IMR-90 (cell line): ENCODE measurements around the gene CBLN2.
A peak's percentile ranks its signal among the peaks of the same experiment; 100 is the strongest.

Source experiments
- BHLHE40 ChIP-seq: fragments of 150-350 bp; IDR thresholded peaks from 2 replicates; pipeline ENCODE4 v1.6.1; 2016; ENCODE audit warnings: mild to moderate bottlenecking, low read depth, low read length
- CEBPB ChIP-seq: IDR thresholded peaks from 2 replicates; pipeline ENCODE4 v1.6.1; 2012; ENCODE audit warnings: low read depth, low read length, improper control_type of control experiment
- FOS ChIP-seq: fragments of 150-350 bp; IDR thresholded peaks from 2 replicates; pipeline ENCODE4 v1.6.1; 2016; ENCODE audit warnings: low read depth, low read length
- POLR2A ChIP-seq: IDR thresholded peaks from 2 replicates; pipeline ENCODE4 v1.6.1; 2012; ENCODE audit warnings: mild to moderate bottlenecking, low read depth, low read length
- RAD21 ChIP-seq: IDR thresholded peaks from 2 replicates; pipeline ENCODE4 v1.6.1; 2012; ENCODE audit warnings: low read length, improper control_type of control experiment
- RFX5 ChIP-seq: IDR thresholded peaks from 2 replicates; pipeline ENCODE4 v1.8.0; 2012; ENCODE audit warnings: low read depth, mild to moderate bottlenecking, low read length, moderate library complexity
- SMC3 ChIP-seq: fragments of 150-350 bp; IDR thresholded peaks from 2 replicates; pipeline ENCODE4 v1.6.1; 2016; ENCODE audit warnings: low read depth, mild to moderate bottlenecking, antibody characterized with exemption, low read length, moderate library complexity
- TF ChIP-seq, protein P1 (sequence below): conservative IDR thresholded peaks from 2 replicates; pipeline ENCODE4 v1.5.1; 2012; ENCODE audit warnings: mild to moderate bottlenecking, low read depth, low read length, improper control_type of control experiment

DNA sequence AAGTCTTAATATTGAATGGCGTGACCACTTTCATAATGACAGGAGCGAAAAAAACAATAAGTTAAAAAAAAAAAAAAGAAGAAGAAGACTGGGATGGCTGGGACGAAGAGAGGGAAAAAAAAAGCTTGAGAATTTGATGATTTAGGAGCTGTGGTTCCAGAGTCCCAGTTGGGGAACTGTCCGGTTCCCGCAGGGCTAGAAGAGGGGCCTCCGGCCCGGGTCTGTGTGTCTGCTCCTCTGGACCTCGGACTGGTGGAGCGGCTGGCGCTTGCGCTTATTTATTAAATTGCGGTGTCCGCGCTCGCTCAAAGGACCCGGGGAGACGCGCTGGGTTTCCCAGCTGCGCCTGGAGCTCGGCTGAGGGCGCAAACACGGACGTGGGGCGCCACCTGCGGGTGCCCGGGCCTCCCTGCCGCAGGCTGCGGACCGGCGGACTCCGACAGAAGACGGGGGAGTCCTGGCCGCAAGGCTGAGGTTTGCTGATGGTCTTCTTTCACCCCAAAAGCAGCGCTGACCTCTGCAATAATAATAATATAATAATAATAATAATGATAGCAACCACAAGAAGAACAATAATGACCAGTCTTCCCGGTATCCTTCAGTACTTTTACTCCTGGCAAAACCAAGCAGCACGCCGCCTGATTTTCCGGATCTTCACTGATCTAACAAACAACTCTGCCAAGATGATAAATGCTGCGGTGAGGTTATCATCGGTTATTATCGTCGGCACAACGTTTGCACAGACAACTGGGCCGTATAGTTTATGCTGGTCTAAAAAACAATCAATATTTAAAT, at the start of gene CBLN2:
- no peak for TF ChIP-seq CEBPB
- no peak for TF ChIP-seq POLR2A
- peak; percentile 76 for TF ChIP-seq RAD21
- TF ChIP-seq, protein P1, sequence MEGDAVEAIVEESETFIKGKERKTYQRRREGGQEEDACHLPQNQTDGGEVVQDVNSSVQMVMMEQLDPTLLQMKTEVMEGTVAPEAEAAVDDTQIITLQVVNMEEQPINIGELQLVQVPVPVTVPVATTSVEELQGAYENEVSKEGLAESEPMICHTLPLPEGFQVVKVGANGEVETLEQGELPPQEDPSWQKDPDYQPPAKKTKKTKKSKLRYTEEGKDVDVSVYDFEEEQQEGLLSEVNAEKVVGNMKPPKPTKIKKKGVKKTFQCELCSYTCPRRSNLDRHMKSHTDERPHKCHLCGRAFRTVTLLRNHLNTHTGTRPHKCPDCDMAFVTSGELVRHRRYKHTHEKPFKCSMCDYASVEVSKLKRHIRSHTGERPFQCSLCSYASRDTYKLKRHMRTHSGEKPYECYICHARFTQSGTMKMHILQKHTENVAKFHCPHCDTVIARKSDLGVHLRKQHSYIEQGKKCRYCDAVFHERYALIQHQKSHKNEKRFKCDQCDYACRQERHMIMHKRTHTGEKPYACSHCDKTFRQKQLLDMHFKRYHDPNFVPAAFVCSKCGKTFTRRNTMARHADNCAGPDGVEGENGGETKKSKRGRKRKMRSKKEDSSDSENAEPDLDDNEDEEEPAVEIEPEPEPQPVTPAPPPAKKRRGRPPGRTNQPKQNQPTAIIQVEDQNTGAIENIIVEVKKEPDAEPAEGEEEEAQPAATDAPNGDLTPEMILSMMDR, result peak; percentile 72
- peak; percentile 52 for TF ChIP-seq SMC3
- TF ChIP-seq BHLHE40, result no peak
- TF ChIP-seq FOS, result no peak
- TF ChIP-seq RFX5, result no peak
